ENCODE measurements around the gene LRRC61.

- TF ChIP-seq CTCF (conservative IDR thresholded peaks at IDR 0.05; ENCODE audit: low read length) (no peak), EZH2phosphoT487 (IDR thresholded peaks at IDR 0.05; ENCODE audit: borderline replicate concordance, low read depth, low read length) (no peak)
Measured at GRCh38 chr7:150313870-150314269, 9.3 kb upstream of the LRRC61 start.

Measured in OCI-LY7 (cell line).